Stimulated activated CD4-positive, alpha-beta T cell treated with anti-CD3 and anti-CD28 coated beads, Interleukin-2, amount 100 ng/mL, for 4 hours (primary cell): ENCODE results near the gene KIAA1614.

Source experiments
- DNase-seq: peaks from one replicate; pipeline ENCODE4 v3.0.0-alpha.2; 2020; ENCODE audit warnings: low read depth

KIAA1614 gene

DNA sequence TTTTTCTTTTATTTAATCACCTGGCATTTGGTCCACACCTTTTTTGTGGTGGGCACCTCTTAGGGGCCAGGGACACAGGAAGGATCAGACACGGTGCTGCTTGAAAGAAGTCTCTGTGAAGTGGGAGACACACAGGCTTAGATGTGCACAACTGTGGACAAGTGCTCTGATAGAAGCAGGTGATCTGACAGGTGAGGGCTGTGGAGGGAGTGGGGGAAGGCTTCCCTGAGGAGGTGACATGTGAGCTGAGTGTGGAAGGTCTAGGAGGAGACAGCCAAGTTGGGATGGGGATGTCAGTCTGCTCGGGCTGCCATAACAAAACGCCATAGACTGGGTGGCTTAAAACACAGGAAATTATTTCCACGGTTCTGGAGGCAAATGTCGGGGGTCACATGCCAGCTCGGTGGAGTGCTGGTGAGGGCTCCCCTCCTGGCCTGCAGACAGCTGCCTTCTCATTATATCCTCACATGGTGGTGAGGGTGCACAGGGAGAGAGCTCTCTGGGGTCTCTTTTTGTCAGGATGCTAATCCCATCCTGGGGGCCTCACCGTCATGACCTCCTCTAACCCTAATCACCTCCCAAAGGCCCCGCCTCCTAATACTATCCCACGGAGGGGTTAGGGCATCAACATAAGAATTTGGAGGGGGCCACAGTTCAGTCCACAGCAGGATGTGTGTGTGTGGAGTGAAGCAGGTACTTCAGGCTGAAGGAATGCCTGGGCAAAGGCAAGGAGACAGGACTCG is 5.2 kb upstream of the KIAA1614 start:
- no peak for DNase-seq

DNA sequence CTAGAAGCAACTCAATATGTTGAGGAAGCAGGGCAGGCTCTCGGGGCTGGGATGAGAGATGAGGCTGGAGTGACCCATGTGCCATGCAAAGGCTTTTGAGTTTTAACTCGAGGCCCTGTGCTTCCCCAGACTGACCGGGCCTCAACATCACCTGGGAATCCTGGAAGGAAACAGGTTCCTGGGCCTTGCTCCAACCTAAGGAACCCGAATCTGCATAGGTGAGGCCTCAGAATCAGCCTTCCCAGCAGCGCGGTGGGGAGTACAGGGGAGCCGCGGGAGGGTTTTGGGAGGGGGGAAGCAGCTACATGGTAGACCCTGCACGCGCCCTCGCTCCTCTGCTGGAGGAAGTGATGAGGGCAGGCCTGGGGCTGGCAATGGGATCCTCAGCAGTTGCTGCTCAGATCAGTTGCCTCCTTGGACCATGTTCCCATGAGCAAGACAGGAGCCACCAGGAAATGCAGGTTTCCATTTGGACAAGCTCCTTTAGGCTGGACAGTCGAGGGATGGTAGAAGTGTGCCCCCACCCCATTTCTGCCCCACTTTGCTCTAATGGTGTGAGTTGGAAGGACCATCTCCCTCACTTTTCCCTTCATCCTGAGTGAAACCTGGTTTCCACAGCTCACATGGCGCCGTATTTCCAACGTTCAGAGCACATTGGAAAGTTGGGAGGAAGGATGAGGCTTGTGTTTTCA is 4.5 kb upstream of the KIAA1614 start:
- DNase-seq, result no peak

DNA sequence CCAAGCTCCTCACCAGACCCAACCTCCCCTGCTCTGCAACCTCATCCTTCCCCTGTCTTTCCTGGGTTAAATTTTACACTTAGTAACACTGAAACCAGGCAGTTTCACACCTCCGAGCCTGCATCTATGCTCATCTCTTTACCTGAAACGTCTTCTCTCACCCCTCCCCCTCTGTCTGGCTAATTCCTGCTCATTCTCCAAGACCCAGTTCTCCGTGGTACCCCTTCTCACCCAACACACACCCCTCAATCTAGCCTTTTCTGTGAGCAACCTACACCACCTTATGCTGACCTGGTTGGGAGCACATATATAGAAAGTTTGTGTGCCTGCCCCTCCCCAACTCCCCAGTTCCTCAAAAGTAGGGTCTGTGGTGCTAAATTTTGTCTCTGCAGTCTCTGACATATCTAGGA is 3.7 kb upstream of the KIAA1614 start:
- DNase-seq, result no peak

DNA sequence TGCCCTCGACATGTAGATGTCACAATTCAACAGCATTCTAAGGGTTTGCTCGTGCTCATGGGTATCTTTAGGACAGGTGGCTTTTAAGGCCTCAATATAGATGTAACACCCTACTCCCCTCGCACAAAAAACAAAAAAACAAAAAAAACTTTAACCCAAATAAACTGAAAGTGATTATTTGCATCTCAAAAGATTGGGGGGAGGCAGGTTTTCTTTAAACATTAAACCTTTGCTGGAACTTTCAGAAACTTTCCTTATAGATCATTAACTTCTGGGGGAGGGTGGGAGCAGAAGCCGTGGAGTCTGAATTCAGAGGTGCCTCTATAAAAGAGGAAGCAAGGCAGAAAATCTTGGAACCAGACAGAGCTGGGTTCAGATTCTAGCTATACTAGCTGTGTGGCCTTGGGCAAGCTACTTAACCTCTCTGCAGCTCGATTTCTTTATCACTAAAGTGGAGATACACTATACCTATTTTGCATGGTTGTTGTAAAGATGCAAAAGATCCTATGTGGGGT is 3.2 kb upstream of the KIAA1614 start:
- DNase-seq, result no peak

DNA sequence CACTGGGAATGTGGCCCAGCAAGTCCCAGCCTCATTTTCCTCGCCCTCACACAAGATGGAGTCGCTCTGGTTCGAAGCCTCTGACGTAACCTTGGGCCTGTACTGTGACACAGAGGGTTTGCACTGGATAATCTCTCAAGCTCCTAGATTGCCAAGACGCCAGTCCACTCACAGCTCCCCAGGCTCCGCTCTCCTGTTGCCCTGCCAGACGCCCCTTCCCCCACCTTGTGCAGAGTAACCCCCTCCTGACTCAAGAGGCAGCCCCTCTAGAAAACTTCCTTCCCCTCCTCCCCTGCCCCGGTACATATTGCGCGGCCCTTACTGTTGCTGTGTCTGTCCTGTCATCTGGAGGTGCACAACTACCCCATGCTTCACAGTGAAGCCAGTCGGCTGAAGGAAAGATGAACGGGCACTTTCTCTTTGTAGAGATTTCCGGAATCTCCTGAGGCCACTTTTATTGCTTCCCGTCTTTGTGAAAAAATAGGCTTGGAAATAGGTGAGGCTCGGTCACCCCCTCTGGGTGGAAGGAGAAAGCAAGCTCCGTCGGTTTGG is 981 bp upstream of the KIAA1614 start:
- DNase-seq, result no peak

DNA sequence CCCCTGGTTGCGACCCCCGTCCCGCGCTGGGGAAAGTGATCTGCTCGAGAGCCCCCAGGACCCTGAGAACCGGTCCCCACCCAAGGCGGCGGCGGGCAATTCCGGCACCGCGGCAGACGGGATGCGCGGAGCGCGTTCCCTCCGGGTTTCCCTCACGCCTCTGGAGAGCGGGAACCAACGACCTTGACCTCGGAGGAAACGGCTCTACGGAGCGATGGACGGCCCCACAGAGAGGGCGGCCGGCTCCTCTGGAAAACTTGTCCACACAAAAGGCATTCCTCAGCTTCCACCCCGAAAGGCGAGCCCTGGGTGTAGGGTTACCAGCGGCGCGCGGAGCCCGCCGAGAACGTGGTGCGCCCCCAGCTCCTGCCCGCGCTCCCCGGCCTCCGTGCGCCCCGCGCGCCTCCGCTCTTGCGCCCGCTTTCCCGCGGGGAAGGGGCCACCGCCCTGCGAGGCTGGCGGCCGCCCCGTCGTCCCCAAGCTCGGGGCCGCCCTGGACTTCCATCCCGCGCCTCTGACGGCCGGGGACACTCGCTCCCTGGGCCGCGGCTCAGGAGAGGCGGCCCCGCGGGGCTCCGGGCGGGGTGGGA is 391 bp upstream of the KIAA1614 start:
- DNase-seq, result no peak

DNA sequence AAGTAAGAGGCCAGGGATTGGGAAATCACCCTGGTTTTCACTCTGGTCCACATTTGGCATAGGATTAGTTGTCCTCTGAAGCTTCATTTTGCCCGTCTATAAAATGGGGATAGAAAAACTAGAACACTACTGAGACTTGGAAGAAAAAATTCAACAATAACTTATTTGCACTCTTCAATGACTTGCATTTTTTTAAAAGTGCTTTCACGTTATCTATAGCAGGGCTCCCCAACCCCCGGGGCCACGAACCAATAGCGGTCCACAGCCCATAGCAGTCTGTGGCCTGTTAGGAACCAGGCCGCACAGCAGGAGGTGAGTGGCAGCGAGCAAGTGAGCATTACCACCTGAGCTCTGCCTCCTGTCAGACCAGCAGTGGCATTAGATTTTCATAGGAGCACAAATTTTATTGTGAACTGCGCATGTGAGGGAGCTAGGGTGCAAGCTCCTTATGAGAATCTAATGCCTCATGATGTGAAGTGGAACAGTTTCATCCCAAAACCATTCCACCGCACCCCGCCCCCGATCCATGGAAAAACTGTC is 2.8 kb downstream of the KIAA1614 start:
- DNase-seq, result no peak

DNA sequence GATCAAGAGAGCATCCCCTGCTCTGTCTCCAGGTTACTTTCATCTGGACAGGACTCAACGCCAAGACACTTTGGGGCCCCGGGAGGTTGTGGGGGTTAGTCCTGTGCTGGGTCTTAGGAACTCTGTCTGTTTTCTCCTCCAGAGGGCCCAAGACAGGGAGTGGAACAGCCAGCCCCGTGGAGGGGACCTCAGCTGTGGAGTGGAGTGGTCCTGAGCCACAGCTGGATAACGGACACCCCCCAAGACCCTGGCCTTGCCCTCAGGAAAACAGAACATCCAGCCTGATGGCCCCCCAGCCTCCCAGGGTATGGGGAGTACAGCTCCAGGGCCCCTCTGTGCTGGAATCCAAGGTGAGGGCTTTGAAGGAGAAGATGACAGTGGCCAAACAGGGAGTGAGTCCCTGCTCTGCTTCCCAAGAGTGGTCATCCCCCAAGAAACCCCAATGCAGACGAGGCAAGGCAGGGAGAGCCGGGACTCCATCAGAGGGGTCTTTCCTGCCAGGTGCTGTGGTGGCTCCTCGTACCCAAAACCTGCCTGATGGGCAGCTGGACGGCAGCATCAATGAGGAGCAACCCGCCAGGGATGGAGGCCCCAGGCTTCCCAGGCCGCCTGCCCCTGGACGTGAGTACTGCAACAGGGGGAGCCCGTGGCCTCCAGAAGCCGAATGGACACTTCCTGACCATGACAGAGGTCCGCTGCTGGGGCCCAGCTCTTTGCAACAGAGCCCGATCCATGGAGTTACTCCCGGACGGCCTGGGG is 3.5 kb downstream of the KIAA1614 start:
- no peak for DNase-seq

DNA sequence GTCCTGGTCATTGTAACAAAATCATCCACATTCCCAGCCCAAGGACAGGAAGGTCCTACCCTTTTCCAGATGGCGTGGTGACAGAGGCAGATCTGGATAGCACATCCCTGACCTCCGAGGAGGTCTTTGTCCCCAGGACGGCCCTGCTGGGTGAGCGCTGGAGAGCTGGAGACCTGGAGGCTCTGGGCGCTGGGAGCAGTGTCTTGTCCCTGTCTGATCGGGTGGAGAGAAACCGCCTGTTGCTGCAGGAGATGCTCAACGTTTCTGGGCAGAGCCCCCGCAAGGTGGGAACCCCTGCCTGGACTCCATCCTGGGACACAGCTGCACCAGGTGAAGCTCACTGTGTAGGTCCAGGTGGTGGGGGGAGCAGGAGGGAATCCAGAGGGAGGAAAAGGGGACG is 4.1 kb downstream of the KIAA1614 start:
- DNase-seq, result no peak

DNA sequence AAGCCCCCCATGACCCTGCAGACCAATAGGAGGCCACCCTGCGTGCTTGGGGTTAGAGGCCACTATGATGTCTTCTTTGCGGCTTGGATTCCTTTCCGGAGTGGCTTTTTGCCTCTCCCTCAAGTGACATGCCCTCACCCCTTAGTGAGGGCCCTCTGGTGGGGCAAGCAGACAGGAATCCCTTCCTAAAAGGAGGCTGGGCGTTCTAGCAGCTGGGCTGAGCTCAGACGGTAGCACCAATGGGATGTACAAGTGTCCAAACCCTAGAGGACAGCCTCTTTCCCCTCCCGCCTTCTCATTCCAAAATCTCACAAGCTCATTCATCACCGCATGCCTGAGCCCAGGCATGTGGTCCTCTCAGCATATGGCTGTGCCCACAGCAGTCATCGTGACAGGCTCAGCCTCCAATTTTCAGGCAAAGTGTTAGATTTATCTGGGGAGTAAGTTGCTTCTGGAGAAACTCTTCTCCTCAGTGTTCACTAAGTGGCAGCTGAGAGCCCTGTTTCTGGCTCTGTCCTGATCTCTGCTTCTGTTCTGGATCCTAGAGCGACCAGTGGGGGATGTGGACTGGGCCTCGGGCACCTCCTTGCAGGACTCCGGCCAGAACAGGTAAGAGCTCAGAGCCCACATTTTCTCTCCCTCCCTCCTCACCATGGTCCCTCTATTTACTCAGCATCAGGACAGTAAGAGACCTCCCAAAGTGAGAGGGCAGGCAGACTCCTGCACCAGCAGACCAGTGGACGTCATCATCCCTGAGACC is 4.8 kb downstream of the KIAA1614 start:
- DNase-seq, result no peak

DNA sequence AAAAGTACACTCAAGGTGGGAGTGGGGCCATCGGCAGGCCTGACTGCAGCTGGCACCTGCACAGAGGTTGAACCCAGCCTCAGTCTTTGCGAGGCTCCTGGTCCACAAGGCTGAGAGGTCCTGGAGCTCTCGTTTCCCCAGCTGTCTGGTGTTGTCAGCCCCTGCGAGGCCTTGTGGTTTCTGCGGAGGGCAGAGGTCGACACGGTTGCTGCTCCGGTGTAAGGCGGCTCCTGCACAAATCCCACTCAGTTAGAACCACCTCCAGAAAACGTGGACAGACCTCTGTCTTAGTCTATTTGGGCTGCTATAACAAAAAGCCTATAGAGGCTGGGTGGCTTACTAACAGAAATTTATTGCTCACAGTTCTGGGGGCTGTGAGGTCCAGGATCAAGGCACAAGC is 5.8 kb downstream of the KIAA1614 start:
- DNase-seq, result no peak

DNA sequence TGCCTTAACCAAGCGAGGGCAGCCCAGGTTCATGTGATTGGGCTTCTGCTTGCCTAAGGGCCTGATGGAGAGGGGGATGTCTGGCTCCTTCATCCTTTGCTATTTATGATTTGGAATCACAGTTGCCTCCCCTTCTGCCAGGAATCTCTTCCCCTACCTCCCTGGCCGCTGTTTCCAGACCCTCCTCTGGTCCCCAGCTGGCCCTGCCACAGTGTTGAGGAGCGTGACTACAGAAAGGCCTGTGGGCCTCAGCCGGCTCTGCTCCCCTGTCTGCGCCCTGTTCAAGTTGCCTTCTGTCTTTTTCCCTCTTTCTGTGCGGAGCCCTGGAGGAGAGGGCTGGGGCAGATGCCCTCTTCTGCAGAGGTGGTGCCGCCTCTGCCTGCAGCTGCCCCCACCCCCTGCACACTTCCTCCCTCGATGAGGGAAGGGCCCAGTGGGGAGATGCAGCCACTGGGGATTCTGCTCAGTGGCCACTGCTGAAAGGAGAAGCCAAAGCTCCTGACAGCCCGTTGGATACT is 6.5 kb downstream of the KIAA1614 start:
- no peak for DNase-seq

DNA sequence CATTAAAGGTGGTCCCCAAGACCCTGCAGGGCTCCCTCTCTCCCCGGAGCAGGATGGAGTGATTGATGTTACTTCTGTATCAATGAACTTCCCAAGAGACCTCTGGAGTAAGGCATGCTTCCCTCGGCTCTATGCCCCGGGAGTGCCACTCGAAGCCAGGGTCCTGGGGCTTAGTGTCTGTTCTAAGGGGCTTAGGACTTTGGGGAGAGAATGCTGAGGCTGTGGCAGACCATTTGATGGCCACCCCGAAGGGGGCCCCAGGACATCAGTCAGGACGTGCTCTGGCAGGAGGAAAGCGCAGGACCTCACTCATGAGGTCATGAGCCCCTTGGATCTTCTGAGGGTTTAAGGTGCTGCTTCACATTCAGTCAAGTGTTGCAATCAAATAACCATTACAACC is 7.5 kb downstream of the KIAA1614 start:
- no peak for DNase-seq

DNA sequence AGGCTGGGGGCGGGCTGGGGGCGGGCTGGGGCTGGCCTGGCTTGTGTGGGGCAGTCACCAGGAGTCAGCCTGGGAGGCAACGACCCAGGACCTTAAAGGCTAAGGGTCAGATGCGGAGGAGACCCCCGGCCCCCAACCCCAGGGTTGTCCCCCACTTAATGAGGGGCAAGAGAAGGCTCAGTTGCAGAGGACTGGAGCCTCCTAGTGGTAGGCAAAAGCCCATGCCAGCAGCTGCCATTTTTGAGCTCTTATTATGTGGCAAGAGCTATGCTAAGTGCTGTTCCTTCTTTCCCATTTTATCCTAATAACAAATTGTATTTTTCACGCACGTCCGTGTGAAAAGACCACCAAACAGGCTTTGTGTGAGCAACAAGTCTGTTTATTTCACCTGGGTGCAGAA is 8.0 kb downstream of the KIAA1614 start:
- no peak for DNase-seq

DNA sequence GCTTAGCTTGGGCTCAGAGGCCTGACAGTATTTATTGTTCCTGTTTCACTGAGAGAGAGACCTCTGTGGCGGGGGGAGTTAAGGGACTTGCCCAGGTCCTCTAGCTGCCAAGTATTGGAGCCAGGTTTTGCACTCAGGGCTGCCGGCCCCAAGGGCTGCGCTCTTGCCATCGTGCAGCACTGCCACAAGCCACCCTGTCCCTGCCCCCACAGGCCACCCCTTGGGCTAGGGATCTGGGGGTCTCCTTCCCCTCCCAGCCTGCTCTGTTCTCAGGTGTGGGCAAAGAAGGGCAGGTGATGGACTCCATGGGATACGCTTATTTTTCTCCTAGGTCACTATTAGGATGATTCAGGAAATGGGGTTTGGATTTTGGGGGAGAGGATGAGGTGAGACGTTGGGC is 8.7 kb downstream of the KIAA1614 start:
- no peak for DNase-seq

DNA sequence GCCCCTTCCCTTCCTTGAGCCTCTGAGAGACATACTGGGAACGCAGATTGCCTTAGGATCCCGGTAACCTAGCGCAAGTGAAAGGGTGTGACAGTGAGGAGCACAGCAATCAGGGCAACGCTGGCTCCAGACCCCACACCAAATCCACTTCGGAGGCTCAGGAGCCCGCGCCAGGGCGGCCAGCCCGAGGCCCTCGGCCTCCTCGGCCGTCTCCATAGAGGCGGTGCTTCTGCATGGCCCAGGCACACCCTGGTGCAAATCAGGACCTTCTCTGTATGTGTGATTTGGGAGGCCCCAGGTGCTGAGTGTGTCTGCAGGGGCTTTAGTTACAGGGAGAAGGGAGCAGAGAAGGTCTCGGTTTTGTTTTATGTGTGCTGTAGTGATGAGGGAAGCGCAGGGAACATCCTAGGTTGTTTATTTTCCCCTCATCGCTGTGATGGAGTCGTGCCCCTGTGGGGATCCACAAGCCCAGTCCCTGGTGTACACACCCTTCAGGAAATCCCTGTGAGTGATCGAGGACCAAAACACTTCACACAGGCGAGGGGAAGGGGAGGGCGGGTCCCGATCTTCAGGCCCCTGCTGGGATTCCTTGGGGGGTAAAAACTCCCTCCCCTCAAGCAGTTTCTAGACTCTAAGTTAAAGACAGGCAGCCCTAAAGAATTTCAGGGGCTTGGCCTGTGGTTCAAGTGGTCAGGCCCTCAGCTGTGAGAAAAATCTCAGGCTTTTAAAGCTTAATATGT is 9.4 kb downstream of the KIAA1614 start:
- no peak for DNase-seq

DNA sequence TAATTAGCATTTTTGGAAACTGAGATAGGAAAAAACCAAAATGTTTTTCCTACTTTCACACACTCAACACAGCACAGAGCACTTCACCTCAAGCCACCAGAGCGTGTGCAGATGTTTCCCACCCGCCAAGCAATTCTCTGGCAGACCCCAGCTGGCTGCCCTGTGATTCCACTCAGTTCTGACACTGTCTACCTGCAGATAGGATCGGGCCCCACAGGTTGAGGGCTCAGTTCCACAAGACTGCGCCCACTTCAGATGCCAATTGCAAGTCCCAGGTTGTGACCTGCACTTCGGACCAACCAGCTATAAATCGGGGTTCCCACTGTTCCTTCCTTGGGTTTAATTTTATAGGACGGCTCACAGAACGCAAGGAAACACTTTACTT is 9.9 kb downstream of the KIAA1614 start:
- no peak for DNase-seq

DNA sequence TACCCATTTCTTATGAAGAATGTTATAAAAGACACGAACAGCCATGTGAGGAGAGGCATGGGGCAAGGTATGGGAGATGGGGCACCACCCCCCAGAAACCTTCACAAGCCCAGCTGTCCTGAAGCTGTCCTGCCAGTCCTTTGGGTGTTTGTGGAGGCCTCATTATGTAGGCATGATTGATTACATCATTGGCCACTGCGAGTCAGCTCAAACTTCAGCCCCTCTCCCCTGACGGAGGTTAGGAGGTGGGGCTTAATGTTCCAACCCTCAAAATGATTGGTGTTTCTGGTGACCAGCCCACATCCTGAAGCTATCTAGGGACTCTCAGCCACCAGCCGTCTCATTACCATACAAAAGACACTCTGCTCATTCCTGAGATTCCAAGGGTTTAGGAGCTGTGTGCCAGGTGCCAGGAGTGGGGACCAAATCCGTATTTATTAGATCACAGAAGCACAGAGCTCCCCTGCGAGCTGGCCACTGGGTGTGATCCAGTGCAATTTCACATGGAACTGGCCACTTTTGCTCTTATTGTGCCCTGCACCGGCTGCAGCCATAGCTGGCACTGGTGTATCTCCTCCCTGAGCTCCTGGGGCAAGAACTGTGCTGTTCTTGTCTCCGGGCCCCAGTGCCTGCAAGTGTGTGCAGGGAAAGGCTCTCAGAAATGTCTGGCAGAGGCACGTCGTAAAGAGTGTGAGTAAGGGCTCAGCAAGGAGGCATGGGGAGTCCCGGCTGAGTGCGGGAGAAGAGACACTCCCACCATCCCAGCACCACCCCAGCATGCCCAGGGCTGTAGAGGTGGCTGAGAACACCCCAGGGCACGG is 10.5 kb downstream of the KIAA1614 start:
- no peak for DNase-seq

DNA sequence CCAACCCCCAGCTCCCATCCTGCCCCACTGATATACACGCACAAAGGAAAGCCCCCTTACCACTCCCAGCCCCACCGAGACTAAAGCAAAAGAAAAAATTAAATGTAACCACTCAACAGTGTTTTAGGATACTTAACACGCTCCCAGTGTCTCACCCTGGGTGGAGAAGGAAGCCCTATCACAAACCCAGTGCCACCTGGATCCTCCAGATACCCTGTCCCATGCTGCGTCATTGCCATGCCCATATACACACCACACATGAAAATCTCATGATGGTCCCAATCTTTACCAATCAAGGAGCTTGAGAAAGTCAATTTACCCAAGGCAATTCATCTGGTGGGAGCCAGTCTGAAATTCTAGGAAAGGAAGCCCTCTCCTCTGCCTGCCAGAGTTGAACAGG is 11.2 kb downstream of the KIAA1614 start:
- no peak for DNase-seq
